CD14-positive monocyte (primary cell): ENCODE data around the gene TREML2. TPM values are rescaled to one million over a fixed set of nuclear protein-coding genes. Genes with fewer than 3 reads are reported as not detected.

Experiments used
- DNase-seq, 3 donors: peaks; one replicate each; pipeline ENCODE4 v3.0.0-alpha.2; 2011 to 2022
- H2AFZ ChIP-seq: 2 replicates; pipeline ENCODE4 v1.6.0; 2012; ENCODE audit warnings: mild to moderate bottlenecking, low read depth, low read length, inconsistent platforms; ENCODE audit not compliant: insufficient read depth, poor library complexity, severe bottlenecking
- H3K27ac ChIP-seq, 2 donors: 1 replicate in 1 of 2; 2 replicates in 1 of 2; pipeline ENCODE4 v1.5.1; 2012 to 2013; ENCODE audit warnings: low read length in 2 of 2, control low read depth in 1 of 2, inconsistent platforms in 1 of 2, low read depth in 1 of 2, mild to moderate bottlenecking in 1 of 2
- H3K27me3 ChIP-seq, 2 donors: one replicate each; pipeline versions ENCODE4 v1.6.0 to v1.6.1; 2011 to 2013; ENCODE audit warnings: low read length in 2 of 2; ENCODE audit not compliant: control insufficient read depth in 2 of 2, insufficient read depth in 2 of 2
- H3K36me3 ChIP-seq, 2 donors: replicated peaks in 1 of 2; 1 replicate in 1 of 2; 2 replicates in 1 of 2; pipeline versions ENCODE4 v1.5.1 to v1.6.1; 2012 to 2013; ENCODE audit warnings: low read length in 2 of 2, control low read depth in 1 of 2, inconsistent platforms in 1 of 2, mild to moderate bottlenecking in 1 of 2; ENCODE audit not compliant: insufficient read depth in 2 of 2, control insufficient read depth in 1 of 2
- H3K4me1 ChIP-seq, 2 donors: 1 replicate in 1 of 2; 2 replicates in 1 of 2; pipeline versions ENCODE4 v1.5.1 to v1.6.1; 2012 to 2013; ENCODE audit warnings: low read length in 2 of 2, control low read depth in 1 of 2, inconsistent platforms in 1 of 2, mild to moderate bottlenecking in 1 of 2, moderate library complexity in 1 of 2; ENCODE audit not compliant: insufficient read depth in 2 of 2, control insufficient read depth in 1 of 2
- H3K4me2 ChIP-seq: replicated peaks from 2 replicates; pipeline ENCODE3; 2012; ENCODE audit warnings: low read length, moderate library complexity, mild to moderate bottlenecking; ENCODE audit not compliant: poor library complexity, severe bottlenecking; ENCODE audit errors: extremely low read depth
- H3K4me3 ChIP-seq, 3 experiments: fragments of 200-600 bp in 1 of 3; sonication (generic) in 1 of 3; replicated peaks in 1 of 3; 1 replicate in 2 of 3; 2 replicates in 1 of 3; pipeline ENCODE4 v1.5.1; 2011 to 2013; ENCODE audit warnings: low read length in 3 of 3, mild to moderate bottlenecking in 3 of 3, control low read depth in 2 of 3, low read depth in 2 of 3, inconsistent platforms in 1 of 3, moderate library complexity in 1 of 3
- H3K79me2 ChIP-seq: 2 replicates; pipeline ENCODE4 v1.6.0; 2012; ENCODE audit warnings: mild to moderate bottlenecking, control low read depth, inconsistent platforms, low read length, moderate library complexity; ENCODE audit not compliant: insufficient read depth
- H3K9ac ChIP-seq: 2 replicates; pipeline ENCODE4 v1.6.0; 2017; ENCODE audit warnings: low read length, mild to moderate bottlenecking; ENCODE audit not compliant: insufficient read depth, poor library complexity, severe bottlenecking
- H3K9me3 ChIP-seq, 2 donors: replicated peaks in 1 of 2; 1 replicate in 1 of 2; 2 replicates in 1 of 2; pipeline versions ENCODE4 v1.5.1 to v1.6.1; 2012 to 2013; ENCODE audit warnings: low read length in 2 of 2, control low read depth in 1 of 2; ENCODE audit not compliant: control insufficient read depth in 1 of 2, insufficient read depth in 1 of 2
- H4K20me1 ChIP-seq: 2 replicates; pipeline ENCODE4 v1.6.0; 2012; ENCODE audit warnings: mild to moderate bottlenecking, low read length, control low read depth, moderate library complexity; ENCODE audit not compliant: insufficient read depth
- H3K27ac Mint-ChIP-seq, 7 donors: one replicate each; pipeline ENCODE4 v1.8.0; 2020; ENCODE audit warnings: mild to moderate bottlenecking in 7 of 7, mixed read lengths in 7 of 7, moderate library complexity in 6 of 7, inconsistent platforms in 2 of 7
- H3K27me3 Mint-ChIP-seq, 3 donors: one replicate each; pipeline ENCODE4 v1.8.0; 2021 to 2022; ENCODE audit warnings: low read depth in 3 of 3, mild to moderate bottlenecking in 3 of 3, mixed read lengths in 3 of 3, moderate library complexity in 3 of 3, inconsistent platforms in 1 of 3
- H3K36me3 Mint-ChIP-seq, 2 donors: one replicate each; pipeline ENCODE4 v1.8.0; 2020; ENCODE audit warnings: mixed read lengths in 2 of 2, inconsistent platforms in 1 of 2, mild to moderate bottlenecking in 1 of 2
- H3K4me1 Mint-ChIP-seq: one replicate; pipeline ENCODE4 v1.8.0; 2020; ENCODE audit warnings: mild to moderate bottlenecking, mixed read lengths
- H3K4me3 Mint-ChIP-seq, 2 donors: one replicate each; pipeline ENCODE4 v1.8.0; 2020; ENCODE audit warnings: mild to moderate bottlenecking in 2 of 2, mixed read lengths in 2 of 2, moderate library complexity in 1 of 2
- H3K9me3 Mint-ChIP-seq, 7 donors: one replicate each; pipeline ENCODE4 v1.8.0; 2020 to 2022; ENCODE audit warnings: mixed read lengths in 7 of 7, mild to moderate bottlenecking in 6 of 7, moderate library complexity in 6 of 7, inconsistent platforms in 2 of 7
- WGBS: methylation state at CpG from one replicate; pipeline ENCODE4 v1.1.5; 2013; ENCODE audit warnings: missing lambda C conversion rate; ENCODE audit not compliant: insufficient coverage; 5-methylcytosine and 5-hydroxymethylcytosine counted together
- intact Hi-C, 2 donors: fragments of 100-400 bp; cut with micrococcal nuclease; formaldehyde crosslinking; loops; one replicate each; pipeline versions ENCODE4 v1.15.0 to v1.15.1; 2023
- polyA plus RNA-seq, 3 donors: library from polyadenylated mRNA; depleted of rRNA in 1 of 3; unstranded in 2 of 3; stranded (reverse) in 1 of 3; fragments of 300-500 nt in 2 of 3; fragments of >200 nt in 1 of 3; fragmentation: Illumina TruSeq in 2 of 3; gene quantifications; 1 replicate in 2 of 3; 2 replicates in 1 of 3; pipeline ENCODE4 v1.2.3, GENCODE V29; 2012 to 2021
- TF ChIP-seq, protein P1 (sequence below): fragments of 200-600 bp; IDR thresholded peaks from one replicate; pipeline ENCODE4 v1.8.0; 2022; ENCODE audit warnings: antibody characterized with exemption, mild to moderate bottlenecking

TREML2 gene
- polyA plus RNA-seq, 3 donors: 0.89 to 4.2 (median 1.1) TPM

DNA sequence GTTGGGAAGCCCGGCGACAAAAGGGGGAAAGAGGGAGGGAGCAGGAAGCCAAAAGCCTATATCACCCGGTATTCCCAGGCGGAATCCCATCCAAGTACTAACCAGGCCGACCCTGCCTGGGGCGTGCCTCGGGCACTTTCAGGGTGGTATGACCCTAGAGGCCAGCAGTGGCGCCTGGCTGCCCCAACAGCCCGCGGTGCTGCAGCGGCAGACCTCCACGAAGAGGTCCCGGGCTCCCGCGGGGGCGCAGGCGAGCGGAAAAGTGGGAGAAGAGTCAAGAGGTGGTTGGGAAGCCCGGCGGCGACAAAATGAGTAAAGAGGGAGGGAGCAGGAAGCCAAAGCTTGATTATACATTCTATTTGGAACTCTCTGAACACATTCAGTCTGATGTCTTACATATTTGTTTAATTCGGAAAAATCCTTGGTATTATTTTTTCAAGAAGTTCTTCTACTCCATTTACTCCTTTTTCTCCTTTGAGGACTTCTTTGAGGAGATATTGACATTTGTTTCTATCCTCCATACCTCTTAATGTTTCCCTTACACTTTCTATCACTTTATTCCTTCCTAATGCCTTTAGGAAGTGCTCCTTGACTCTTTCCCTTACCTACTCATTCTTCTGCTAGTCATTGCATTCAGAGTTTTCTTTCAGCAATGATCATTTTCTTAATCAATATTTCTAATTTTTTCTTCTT, 38.7 kb upstream of the TREML2 start:
- Histone ChIP-seq H4K20me1 (no peaks in the 10 kb centered on the region), H3K4me1 (no peaks in the 10 kb centered on the region), H3K27ac (no peak overlapping the region), H3K9me3 (no peaks in the 10 kb centered on the region), H3K79me2 (no peaks in the 10 kb centered on the region), H3K4me3 (no peak overlapping the region), H3K4me2 (no peak overlapping the region), H2AFZ (no peak overlapping the region), H3K36me3 (no peaks in the 10 kb centered on the region), H3K27me3 (peaks cover 16 to 21% of the 10 kb centered on the region in 2 donors), H3K9ac (no peak overlapping the region)
- Mint-ChIP-seq H3K27me3 (peaks cover 26 to 36% (median 31%) of the 10 kb centered on the region in 3 donors), H3K9me3 (peaks cover 0 to 4% (median 2%) of the 10 kb centered on the region in 7 donors), H3K27ac (no peak overlapping the region), H3K4me3 (peak overlapping the region in 1 of 2 donors; percentile 67), H3K4me1 (peaks cover 4% of the 10 kb centered on the region), H3K36me3 (peaks cover 0 to 8% of the 10 kb centered on the region in 2 donors)
- intact Hi-C loops: no loop called here
- TF ChIP-seq, protein P1, sequence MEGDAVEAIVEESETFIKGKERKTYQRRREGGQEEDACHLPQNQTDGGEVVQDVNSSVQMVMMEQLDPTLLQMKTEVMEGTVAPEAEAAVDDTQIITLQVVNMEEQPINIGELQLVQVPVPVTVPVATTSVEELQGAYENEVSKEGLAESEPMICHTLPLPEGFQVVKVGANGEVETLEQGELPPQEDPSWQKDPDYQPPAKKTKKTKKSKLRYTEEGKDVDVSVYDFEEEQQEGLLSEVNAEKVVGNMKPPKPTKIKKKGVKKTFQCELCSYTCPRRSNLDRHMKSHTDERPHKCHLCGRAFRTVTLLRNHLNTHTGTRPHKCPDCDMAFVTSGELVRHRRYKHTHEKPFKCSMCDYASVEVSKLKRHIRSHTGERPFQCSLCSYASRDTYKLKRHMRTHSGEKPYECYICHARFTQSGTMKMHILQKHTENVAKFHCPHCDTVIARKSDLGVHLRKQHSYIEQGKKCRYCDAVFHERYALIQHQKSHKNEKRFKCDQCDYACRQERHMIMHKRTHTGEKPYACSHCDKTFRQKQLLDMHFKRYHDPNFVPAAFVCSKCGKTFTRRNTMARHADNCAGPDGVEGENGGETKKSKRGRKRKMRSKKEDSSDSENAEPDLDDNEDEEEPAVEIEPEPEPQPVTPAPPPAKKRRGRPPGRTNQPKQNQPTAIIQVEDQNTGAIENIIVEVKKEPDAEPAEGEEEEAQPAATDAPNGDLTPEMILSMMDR: no peak
- 76% methylated on average over 9 of the region's 22 CpGs for WGBS
- no peak for DNase-seq

DNA sequence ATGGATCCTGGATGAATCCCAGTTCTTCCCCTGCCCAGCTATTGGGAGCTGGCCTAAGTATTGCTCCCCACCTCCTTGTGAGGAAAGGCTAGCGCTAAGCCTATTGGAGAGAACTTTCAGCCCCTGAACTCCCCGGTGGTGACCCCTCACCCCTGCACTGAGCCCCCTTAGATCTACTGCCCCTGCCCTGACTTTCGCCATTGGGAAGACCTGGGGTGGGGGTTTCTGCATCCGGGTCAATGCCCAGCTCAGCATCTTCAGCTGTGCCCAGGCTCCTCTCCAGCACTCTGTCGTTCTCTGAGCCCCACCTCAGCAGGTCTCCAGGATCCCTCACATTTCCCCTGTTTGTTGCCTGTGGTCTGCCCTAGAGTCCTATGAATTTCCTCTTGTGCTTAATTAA, 36.2 kb upstream of the TREML2 start:
- no peaks in the 10 kb centered on the region for H3K79me2 ChIP-seq
- H3K9me3 Mint-ChIP-seq: peaks cover 0 to 6% (median 2%) of the 10 kb centered on the region in 7 donors
- H3K4me1 Mint-ChIP-seq: peaks cover 4% of the 10 kb centered on the region
- peak overlapping the region in 2 of 7 donors; percentile 27 to 61 for H3K27ac Mint-ChIP-seq
- H3K9me3 ChIP-seq: no peaks in the 10 kb centered on the region
- H3K4me2 ChIP-seq: no peak overlapping the region
- no peaks in the 10 kb centered on the region for H3K36me3 ChIP-seq
- no peak overlapping the region for H2AFZ ChIP-seq
- no peak overlapping the region for H3K4me3 ChIP-seq
- intact Hi-C loops: no loop called here
- H3K36me3 Mint-ChIP-seq: peaks cover 0 to 5% of the 10 kb centered on the region in 2 donors
- no peak for DNase-seq
- no peak overlapping the region for H3K9ac ChIP-seq
- H3K4me3 Mint-ChIP-seq: peak overlapping the region in 1 of 2 donors; percentile 52
- peaks cover 26 to 36% (median 31%) of the 10 kb centered on the region in 3 donors for H3K27me3 Mint-ChIP-seq
- no peak overlapping the region for H3K27ac ChIP-seq
- WGBS: 72% methylated on average over 2 of the region's 5 CpGs
- peaks cover 16 to 21% of the 10 kb centered on the region in 2 donors for H3K27me3 ChIP-seq
- no peaks in the 10 kb centered on the region for H3K4me1 ChIP-seq
- TF ChIP-seq, protein P1: no peak
- H4K20me1 ChIP-seq: no peaks in the 10 kb centered on the region
